HTR-8/SVneo (cell line): ENCODE measurements around the gene GGTLC3.
"Not testable (repeated sequence)": the region's sequence is repeated elsewhere in the genome, so short reads cannot be mapped to it uniquely, and the experiment has no call there.

ENCODE experiments used
- DNase-seq: peaks from one replicate; pipeline ENCODE4 v3.0.0; 2011; ENCODE audit warnings: low spot score, mixed read lengths; ENCODE audit not compliant: insufficient read length
- FAIRE-seq: peaks from 2 replicates; lab custom pipeline; 2011; peaks lifted over from hg19 to GRCh38; lab: Jason Lieb, UNC

Gene GGTLC3

GRCh38 chr22:18518061-18518460, at the start of gene GGTLC3:
Gene GGTLC3 (minus strand): TSS chr22:18518161. CDS start chr22:18517897, 264 bp downstream.
- not testable (repeated sequence) for DNase-seq, FAIRE-seq

GRCh38 chr22:18560099-18560974, 42.4 kb upstream of the GGTLC3 start:
- not testable (repeated sequence) for FAIRE-seq, DNase-seq

DNA sequence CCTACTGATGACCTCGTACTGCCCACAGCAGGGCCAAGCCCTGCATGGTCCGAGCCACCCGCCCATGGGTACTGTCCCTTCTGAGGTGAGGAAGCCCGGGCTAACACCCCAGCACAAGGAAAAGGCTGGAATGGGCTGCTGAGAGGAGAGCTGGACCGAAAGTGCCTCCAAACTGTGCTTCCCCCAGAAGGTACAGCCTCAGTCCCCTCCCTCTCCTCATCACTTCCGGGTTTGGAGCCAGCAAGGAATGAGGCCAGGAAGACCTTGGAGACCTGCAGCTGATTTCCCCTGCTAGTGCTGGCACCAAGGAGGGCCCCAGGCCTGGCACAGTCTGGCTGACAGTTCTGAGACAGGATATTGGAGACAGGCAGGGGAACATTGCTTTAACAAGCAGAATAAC, 41.0 kb upstream of the GGTLC3 start:
- FAIRE-seq, DNase-seq: not testable (repeated sequence)

GRCh38 chr22:18558516-18558915, 40.6 kb upstream of the GGTLC3 start:
- not testable (repeated sequence) for FAIRE-seq, DNase-seq

- FAIRE-seq, DNase-seq: not testable (repeated sequence)
Measured at GRCh38 chr22:18554280-18555256, 36.6 kb upstream of the GGTLC3 start.

DNA sequence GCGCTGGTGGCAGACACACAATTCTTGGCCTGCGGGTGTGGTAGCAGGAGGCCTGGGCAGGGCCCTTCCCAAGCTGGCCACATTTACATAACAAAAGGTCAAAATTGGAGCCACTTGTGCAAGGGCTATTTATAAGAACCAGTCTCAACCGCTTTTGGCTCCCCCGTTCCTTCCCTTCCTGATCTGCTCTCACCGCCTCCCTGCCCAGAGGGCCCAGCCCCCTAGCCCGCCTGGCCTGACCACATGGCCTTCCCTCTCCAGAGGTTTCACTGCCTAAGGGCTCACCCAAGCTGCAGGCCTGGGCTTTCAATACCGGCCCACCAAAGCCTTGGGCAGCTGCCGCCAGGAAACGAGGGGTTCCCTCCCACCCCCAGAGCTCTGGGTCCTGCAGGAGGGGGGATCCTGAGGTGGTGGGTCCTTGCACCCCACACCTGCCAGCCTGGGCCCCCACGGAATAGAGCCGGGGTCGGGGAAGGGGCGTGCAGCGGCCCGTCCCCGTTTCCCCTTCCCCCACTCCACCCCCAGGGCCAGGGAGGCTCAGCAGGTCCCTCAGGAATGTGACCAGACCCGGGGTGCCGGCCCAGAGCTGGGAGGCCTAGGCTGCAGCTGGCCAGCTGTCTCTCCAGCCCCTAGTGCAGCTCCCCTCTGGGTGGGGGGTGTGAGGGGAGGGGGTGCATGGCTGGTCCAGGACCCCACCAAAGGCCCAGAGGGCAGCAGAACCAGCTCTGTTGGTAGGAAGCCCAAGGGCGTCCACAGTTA, 35.1 kb upstream of the GGTLC3 start:
- FAIRE-seq, result not testable (repeated sequence)

GRCh38 chr22:18551046-18551445, 33.1 kb upstream of the GGTLC3 start:
- FAIRE-seq, result not testable (repeated sequence)

More for the DNA sequence above, 35.1 kb upstream of the GGTLC3 start:
- not testable (repeated sequence) for DNase-seq

DNA sequence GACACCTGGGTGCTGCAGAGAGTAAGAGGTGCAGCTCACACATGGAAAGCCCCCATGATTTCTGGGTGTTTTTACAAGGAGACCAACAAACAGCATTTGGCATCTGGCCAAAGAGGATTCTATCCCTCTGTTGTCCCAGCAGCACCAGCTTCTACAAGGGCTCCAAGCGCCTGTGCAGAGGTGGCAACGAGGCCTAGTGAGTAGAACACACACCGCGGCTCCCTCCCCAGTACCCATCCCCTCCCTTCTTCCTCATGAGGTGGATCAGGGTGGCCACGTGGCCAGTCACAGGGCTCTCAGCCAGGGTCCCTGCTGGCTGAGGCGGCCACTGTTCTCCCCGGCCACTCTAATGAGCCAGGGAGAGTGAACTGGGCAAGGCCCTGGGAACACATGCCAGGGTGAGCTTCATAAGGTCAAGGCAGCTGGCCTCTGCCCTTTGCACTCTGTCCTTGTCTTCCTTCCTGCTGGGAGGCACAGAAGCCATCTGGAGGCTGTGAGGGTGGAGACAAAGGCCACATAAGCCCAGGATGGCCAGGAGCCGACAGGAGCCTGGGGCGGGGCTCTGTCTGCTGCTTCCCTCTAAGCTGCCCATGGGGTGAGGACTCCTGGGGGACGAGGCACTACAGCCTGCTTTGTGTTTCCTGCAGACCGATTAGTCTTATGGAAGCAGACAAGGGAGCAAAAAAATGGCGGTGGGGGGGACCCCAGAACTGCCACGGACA, 31.7 kb upstream of the GGTLC3 start:
- DNase-seq, FAIRE-seq: not testable (repeated sequence)

More at GRCh38 chr22:18551046-18551445, 33.1 kb upstream of the GGTLC3 start:
- not testable (repeated sequence) for DNase-seq

DNA sequence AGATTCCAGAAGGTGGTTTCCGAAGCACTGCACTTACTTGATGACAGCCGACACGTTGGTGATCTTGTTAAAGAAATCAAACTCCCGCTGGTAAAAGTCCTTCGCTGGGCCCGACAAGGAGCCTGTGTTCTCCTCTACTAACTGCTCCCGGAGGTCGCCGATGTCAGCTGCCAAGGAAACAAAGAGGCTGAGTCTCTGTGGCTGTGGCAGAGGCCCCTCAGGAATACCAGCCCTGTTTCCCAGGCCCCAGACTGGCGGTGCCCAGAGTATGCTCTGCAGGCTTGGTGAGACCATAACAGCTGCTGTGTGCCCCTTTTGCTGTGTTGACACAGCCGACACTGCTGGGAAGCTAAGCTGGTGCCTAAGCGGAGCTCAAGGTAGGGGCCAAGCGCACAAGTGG, 26.7 kb upstream of the GGTLC3 start:
- FAIRE-seq, DNase-seq: not testable (repeated sequence)

- not testable (repeated sequence) for FAIRE-seq, DNase-seq
Measured at GRCh38 chr22:18543400-18543799, 25.4 kb upstream of the GGTLC3 start.

- not testable (repeated sequence) for DNase-seq, FAIRE-seq
Measured at GRCh38 chr22:18539994-18540393, 22.0 kb upstream of the GGTLC3 start.

DNA sequence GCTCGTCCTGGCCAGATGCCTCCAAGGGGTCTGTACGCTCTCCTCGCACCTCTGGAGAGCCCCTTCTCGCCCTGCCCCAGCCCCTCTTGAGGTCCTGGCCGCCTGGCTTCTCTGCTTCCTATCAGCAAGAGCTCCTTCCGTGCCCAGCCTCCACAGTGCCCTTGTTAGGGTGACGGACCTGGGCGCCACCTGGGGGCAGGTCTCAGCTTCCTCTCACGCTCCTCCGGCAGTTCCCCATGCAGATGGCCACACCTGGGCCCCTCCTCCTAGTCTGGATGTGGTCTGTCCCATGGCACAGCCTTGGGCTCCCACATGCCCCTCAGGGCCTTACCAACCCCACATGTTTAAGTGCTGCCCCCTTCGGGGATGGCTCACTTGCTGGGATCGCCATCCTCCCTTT, 16.4 kb upstream of the GGTLC3 start:
- FAIRE-seq, DNase-seq: not testable (repeated sequence)

DNA sequence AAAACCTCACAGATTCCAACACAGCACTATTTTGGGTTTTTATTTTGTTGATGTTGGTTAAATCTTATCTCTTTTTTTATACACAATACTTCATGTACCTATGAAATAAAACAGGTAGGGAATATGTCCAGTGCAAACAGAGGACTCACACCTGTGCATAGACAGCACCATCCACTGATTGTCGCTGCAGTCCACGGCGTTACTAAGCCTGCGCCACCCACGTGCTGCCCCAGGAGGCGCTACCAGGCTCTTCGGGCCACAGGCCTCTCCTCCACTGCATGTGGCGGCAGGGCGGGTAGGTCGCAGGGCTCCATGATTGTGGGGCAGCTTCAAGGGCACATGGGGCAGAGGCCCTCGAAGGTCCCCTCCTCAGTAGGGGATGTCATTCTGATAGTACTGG, 15.7 kb upstream of the GGTLC3 start:
- FAIRE-seq, DNase-seq: not testable (repeated sequence)

DNA sequence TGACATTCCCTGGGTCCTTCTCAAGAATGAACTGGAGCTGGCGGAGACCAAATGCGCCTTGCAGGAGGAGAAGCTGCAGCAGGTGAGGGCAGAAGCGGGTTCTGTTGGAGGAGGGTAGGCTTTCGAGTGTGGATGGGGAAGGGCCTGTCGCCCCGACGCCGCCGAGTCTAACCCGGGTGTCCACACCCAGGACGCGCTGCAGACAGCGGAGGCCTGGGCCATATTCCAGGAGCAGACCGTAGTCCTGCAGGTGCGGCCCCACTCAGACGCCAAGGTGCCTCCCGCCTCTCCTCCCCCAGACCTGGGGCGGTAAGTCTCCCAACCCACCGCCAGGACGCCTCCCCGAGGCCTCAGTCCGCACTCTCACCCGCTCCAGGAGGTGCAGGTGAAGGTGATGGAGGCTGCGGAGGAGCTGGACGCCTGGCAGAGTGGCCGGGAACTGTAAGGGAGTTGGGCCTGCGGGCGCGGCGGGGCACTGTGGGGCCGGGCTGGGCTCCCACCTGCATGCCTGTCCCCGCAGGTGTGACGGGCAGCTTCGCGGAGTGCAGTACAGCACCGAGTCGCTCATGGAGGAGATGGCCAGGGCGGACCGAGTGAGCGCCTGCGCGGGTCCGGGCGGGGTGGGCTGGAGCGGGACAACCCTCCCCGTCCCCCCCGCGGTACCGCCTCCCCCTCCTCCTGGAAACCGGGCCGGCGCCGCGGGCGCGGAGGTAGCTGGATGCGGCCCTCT, 11.6 kb upstream of the GGTLC3 start:
- not testable (repeated sequence) for DNase-seq, FAIRE-seq

GRCh38 chr22:18528597-18529415, 10.8 kb upstream of the GGTLC3 start:
- not testable (repeated sequence) for DNase-seq, FAIRE-seq

DNA sequence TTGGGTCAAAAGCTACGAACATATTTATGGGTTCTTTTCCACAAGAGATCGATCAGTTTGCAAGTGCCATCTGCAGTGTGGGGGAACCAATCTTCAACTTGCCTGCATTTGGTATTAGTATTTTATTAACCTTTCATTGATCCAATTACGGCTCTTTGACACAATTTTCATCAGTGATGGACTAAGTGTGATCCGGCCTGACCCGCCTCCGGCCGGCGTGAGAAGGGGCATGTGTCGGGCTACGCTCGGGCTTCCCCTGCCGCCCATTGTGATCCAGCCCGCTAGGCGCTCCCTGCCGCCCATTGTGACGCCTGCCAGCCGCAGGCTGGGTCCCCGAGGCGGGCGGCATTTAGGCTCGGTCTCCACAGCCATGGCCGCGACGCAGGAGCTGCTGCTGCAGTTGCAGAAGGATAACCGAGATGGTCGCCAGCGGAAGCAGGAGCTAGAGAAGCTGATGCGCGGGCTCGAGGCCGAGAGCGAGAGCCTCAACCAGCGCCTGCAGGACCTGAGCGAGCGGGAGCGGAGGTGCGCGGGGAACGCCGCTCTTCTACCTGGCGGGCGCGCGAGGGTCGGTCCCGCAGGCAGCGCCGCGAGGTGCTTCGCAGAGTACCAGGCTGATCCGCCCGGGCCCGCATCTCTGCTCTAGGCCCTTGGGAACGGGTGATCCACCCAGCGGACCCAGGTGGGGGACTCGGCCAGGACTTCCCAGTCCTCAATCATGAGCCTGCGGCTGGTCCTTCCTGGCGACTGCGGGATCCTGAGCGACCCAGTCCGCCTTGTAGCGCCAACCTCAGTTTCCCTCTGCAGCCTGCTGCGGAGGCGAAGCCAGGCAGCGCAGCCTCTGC, 10.0 kb upstream of the GGTLC3 start, which contains the start of gene TMEM191B:
TMEM191B (plus strand) TSS at position 51 of the 845 bp plus-strand sequence; CDS start at position 230, 179 bp downstream.
- not testable (repeated sequence) for DNase-seq, FAIRE-seq
